ENCODE data around the gene OXT. TPM values are rescaled to one million over a fixed set of nuclear protein-coding genes. Genes with fewer than 3 reads are reported as not detected.
A peak's percentile ranks its signal among the peaks of the same experiment; 100 is the strongest.

The OXT gene
- total and polyA plus RNA-seq, 2 of the 13 experiments (the other 11 are each of a cell fraction or from before 2014, with no cell fraction given): not detected

DNA sequence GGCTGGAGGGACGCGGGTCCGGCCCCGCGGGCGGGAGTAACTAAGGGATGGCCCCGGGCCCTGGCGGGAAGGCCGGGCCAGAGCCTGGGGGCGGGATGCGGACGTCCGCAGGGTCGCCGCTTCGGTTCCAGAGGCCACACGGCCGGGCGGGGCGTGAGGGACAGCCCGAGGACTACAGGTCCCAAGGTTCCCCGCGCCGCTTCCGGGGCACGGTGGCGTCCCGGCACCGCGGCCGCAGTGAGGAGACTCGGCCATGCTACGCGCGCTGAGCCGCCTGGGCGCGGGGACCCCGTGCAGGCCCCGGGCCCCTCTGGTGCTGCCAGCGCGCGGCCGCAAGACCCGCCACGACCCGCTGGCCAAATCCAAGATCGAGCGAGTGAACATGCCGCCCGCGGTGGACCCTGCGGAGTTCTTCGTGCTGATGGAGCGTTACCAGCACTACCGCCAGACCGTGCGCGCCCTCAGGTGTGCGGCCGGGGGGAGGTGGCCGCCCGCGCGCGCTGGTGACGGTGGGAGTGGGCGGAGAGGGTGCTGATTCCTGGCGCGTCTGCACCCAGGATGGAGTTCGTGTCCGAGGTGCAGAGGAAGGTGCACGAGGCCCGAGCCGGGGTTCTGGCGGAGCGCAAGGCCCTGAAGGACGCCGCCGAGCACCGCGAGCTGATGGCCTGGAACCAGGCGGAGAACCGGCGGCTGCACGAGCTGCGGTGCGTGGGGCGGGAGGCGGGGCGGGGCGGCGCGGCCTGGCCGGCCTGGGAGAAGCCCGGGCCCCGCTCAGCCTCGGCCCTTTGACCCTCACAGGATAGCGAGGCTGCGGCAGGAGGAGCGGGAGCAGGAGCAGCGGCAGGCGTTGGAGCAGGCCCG, 25.4 kb upstream of the OXT start, which contains the start of gene MRPS26:
MRPS26 (plus strand) TSS at position 237 of the 861 bp plus-strand sequence; CDS start at position 254, 17 bp downstream.
- under 1% methylated on average over 65 of the region's 104 CpGs for WGBS (ENCODE audit: low lambda C conversion rate)
- in situ Hi-C loops (cut with HindIII; ENCODE audit: extremely low pct_ligation_motif_present, low pct_unique_long_range_greater_than_20kb): no loop called here
- Histone ChIP-seq H3K4me1 (ENCODE audit: insufficient read depth, low read length) (peaks cover 42% of the 10 kb centered on the region), H3K79me2 (ENCODE audit: insufficient read depth, low read length) (peaks cover 18% of the 10 kb centered on the region), H3K27me3 (ENCODE audit: control insufficient read depth in 1 of 2, insufficient read depth in 2 of 2, low read length in 2 of 2) (no peaks in the 10 kb centered on the region; a peak in 1 of 5 replicates), H3K9ac (ENCODE audit: insufficient read depth, low read depth, low read length) (peak within 1 kb of the TSS; percentile 89), H4K20me1 (ENCODE audit: insufficient read depth, low read length) (no peaks in the 10 kb centered on the region), H2AFZ (ENCODE audit: low read length) (peak within 1 kb of the TSS; percentile 65), H3K4me2 (ENCODE audit: low read depth, low read length) (peak within 1 kb of the TSS; percentile 99), H3K36me3 (replicated peaks in 1 of 2; ENCODE audit: control insufficient read depth in 1 of 2, insufficient read depth in 2 of 2, low read length in 2 of 2) (peaks cover 18 to 29% of the 10 kb centered on the region in 2 experiments), H3K27ac (ENCODE audit: extremely low read length, insufficient read depth, low read length) (peak within 1 kb of the TSS; percentile 85), H3K9me3 (ENCODE audit: low read length) (no peaks in the 10 kb centered on the region), H3K4me3 (replicated peaks in 1 of 3; ENCODE audit: insufficient read depth in 1 of 3, low read depth in 2 of 3, low read length in 3 of 3) (peak within 1 kb of the TSS; percentile 89 to 97 (median 95))
- ATAC-seq (peak; percentile 95), DNase-seq (ENCODE audit: low spot score) (peak; percentile 91), FAIRE-seq (no peak)
- CTCF ChIA-PET (ENCODE audit: low intra/inter-chr PET ratio, low total read pairs): no interaction called here
- POLR2A ChIA-PET: interaction anchor here (0.6 to 2.4 kb wide), 21 partner anchors 8 to 393 kb away, joined by 3 to 10 read pairs (median 3); partner anchors contain the start of genes FASTKD5, IDH3B, NOP56 and PCED1A
- intact Hi-C loops (cut with micrococcal nuclease; ENCODE audit: unreplicated experiment): loop anchor here (10.0 kb wide), 1 partner anchor 131 kb away; no protein-coding TSS in a partner anchor
- BruUV-seq (replicated peaks): no TSS peak
- TF ChIP-seq EP300 (IDR thresholded peaks at IDR 0.05; ENCODE audit: low read depth in 2 of 2, low read length in 2 of 2) (peak in 1 of 2 experiments; percentile 2; a peak in 1 of 4 replicates), EP300 (CRISPR knock-in tag; IDR thresholded peaks at IDR 0.05; ENCODE audit: borderline replicate concordance) (no peak; the same call in 1 of the 2 replicates), GFI1 (CRISPR knock-in tag; IDR thresholded peaks at IDR 0.05; ENCODE audit: borderline replicate concordance) (peak; percentile 71; the same call in 1 of the 2 replicates), NBN (conservative IDR thresholded peaks at IDR 0.05) (no peak), ZNF788 (CRISPR knock-in tag; IDR thresholded peaks at IDR 0.05; ENCODE audit: borderline replicate concordance) (peak; percentile 100), FLYWCH1 (CRISPR knock-in tag; IDR thresholded peaks at IDR 0.05) (peak; percentile 87; the same call in 1 of the 2 replicates), ZNF207 (IDR thresholded peaks at IDR 0.05; ENCODE audit: borderline replicate concordance) (no peak), BRD4 (CRISPR knock-in tag; IDR thresholded peaks at IDR 0.05) (peak; percentile 39; the same call in 1 of the 2 replicates), ZNF709 (CRISPR knock-in tag; IDR thresholded peaks at IDR 0.05) (peak; percentile 93), NRL (CRISPR knock-in tag; IDR thresholded peaks at IDR 0.05; ENCODE audit: borderline replicate concordance) (peak; percentile 65; the same call in 1 of the 2 replicates), PRPF4 (IDR thresholded peaks at IDR 0.05; ENCODE audit: low read depth, low read length, poor library complexity, severe bottlenecking) (no peak), NFATC3 (CRISPR knock-in tag; IDR thresholded peaks at IDR 0.05) (peak; percentile 34; the same call in 1 of the 2 replicates), SP140L (CRISPR knock-in tag; IDR thresholded peaks at IDR 0.05; ENCODE audit: borderline replicate concordance) (peak; percentile 83; the same call in 1 of the 2 replicates), ZNF335 (CRISPR knock-in tag; IDR thresholded peaks at IDR 0.05) (no peak; the same call in 1 of the 2 replicates), ZNF225 (CRISPR knock-in tag; IDR thresholded peaks at IDR 0.05) (peak; percentile 40), HNRNPUL1 (IDR thresholded peaks at IDR 0.05; ENCODE audit: low read depth, low read length) (no peak; the same call in none of the 2 replicates), RFX5 (IDR thresholded peaks at IDR 0.05; ENCODE audit: low read depth, low read length) (no peak), SMC3 (IDR thresholded peaks at IDR 0.05; ENCODE audit: low read length) (no peak; the same call in 1 of the 2 replicates), ZNF460 (CRISPR knock-in tag; IDR thresholded peaks at IDR 0.05; ENCODE audit: borderline replicate concordance) (peak; percentile 63; the same call in 1 of the 2 replicates), POLR2G (IDR thresholded peaks at IDR 0.05; ENCODE audit: low read depth, low read length) (peak; percentile 97)
- TF ChIP-seq, protein P1, sequence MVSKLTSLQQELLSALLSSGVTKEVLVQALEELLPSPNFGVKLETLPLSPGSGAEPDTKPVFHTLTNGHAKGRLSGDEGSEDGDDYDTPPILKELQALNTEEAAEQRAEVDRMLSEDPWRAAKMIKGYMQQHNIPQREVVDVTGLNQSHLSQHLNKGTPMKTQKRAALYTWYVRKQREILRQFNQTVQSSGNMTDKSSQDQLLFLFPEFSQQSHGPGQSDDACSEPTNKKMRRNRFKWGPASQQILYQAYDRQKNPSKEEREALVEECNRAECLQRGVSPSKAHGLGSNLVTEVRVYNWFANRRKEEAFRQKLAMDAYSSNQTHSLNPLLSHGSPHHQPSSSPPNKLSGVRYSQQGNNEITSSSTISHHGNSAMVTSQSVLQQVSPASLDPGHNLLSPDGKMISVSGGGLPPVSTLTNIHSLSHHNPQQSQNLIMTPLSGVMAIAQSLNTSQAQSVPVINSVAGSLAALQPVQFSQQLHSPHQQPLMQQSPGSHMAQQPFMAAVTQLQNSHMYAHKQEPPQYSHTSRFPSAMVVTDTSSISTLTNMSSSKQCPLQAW (CRISPR knock-in tag; IDR thresholded peaks at IDR 0.05): 0 out of 2 replicates have a peak, but pooled peaks have one; percentile 88
- TF ChIP-seq, protein P2, sequence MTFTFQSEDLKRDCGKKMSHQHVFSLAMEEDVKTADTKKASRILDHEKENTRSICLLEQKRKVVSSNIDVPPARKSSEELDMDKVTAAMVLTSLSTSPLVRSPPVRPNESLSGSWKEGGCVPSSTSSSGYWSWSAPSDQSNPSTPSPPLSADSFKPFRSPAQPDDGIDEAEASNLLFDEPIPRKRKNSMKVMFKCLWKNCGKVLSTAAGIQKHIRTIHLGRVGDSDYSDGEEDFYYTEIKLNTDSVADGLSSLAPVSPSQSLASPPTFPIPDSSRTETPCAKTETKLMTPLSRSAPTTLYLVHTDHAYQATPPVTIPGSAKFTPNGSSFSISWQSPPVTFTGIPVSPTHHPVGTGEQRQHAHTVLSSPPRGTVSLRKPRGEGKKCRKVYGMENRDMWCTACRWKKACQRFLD (CRISPR knock-in tag; IDR thresholded peaks at IDR 0.05; ENCODE audit: borderline replicate concordance): peak; percentile 89; the same call in 1 of the 2 replicates
